ENCODE results near the gene PPM1A. TPM values are rescaled to one million over a fixed set of nuclear protein-coding genes. Genes with fewer than 3 reads are reported as not detected.
"Not testable (repeated sequence)": the region's sequence is repeated elsewhere in the genome, so short reads cannot be mapped to it uniquely, and the experiment has no call there.

Gene PPM1A
- total and polyA plus RNA-seq, 8 donors, result 49.4 to 60.2 (median 54.9) TPM

GRCh38 chr14:60317609-60318008 is 68.6 kb downstream of the PPM1A start:
- ATAC-seq, result no peak
- TF ChIP-seq CTCF (IDR thresholded peaks at IDR 0.05), result no peak
- DNase-seq, result no peak
- Histone ChIP-seq H3K4me3 (no peak overlapping the region), H3K4me1 (no peaks in the 10 kb centered on the region), H3K27me3 (peaks cover 0 to 20% of the 10 kb centered on the region in 2 donors), H3K27ac (no peak overlapping the region), H3K36me3 (no peaks in the 10 kb centered on the region), H3K9me3 (no peaks in the 10 kb centered on the region)
- intact Hi-C loops (cut with DNase I), result no loop called here

GRCh38 chr14:60320860-60321259 is 71.8 kb downstream of the PPM1A start:
- DNase-seq; ATAC-seq; H3K4me1 ChIP-seq; H3K9me3 ChIP-seq; H3K4me3 ChIP-seq; intact Hi-C loops (cut with DNase I); H3K27ac ChIP-seq; H3K36me3 ChIP-seq: not testable (repeated sequence)
- H3K27me3 ChIP-seq, result peaks cover 0 to 15% of the 10 kb centered on the region in 2 donors

DNA sequence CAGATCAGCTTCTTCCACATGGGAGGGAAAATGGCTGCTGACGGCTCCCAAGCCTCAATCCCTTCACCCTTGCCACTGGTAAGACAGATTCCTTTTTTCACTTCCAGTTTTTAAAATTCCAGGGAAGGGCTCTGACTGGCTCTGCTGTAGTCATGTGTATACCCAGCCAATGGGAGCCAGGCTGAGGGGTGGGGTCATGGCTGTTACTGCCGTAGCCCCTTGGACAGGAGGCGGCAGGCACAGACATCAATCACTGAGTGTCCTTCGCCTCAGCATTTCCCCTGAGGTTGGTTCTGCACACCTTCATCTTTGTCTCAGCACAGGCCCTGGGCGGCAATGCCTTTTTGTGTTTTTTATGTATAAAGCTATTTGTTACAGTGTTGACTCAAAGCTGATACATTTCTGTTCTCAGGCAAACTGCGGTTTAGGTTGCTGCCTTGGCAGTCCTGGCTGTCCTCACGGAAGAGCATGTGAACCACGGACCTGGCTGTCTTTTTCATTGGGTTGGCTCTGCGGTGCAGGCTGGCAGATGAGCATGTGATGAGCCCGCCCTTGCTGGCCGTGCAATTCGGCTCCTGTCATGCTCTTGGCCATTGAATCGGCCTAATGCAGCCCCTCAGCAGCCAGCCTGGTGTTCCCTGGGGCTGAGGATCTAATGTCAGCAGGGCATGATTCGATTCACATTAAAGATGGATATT is 74.3 kb downstream of the PPM1A start:
- DNase-seq (peak in 1 of 4 donors; percentile 59), ATAC-seq (no peak)
- no peak overlapping the region for H3K27ac ChIP-seq
- H3K4me1 ChIP-seq, result peaks cover 0 to 7% of the 10 kb centered on the region in 2 donors
- no peaks in the 10 kb centered on the region for H3K9me3 ChIP-seq
- peaks cover 16 to 33% of the 10 kb centered on the region in 2 donors for H3K27me3 ChIP-seq
- intact Hi-C loops (cut with DNase I), result no loop called here
- TF ChIP-seq CTCF (IDR thresholded peaks at IDR 0.05), result no peak
- H3K4me3 ChIP-seq, result no peak overlapping the region
- H3K36me3 ChIP-seq, result no peaks in the 10 kb centered on the region

GRCh38 chr14:60324837-60325236 is 75.8 kb downstream of the PPM1A start:
- ATAC-seq, result no peak
- intact Hi-C loops (cut with DNase I), result no loop called here
- Histone ChIP-seq H3K27ac (no peak overlapping the region), H3K4me3 (no peak overlapping the region), H3K36me3 (no peaks in the 10 kb centered on the region), H3K27me3 (peaks cover 19 to 42% of the 10 kb centered on the region in 2 donors), H3K4me1 (peaks cover 0 to 7% of the 10 kb centered on the region in 2 donors), H3K9me3 (no peaks in the 10 kb centered on the region)
- no peak for DNase-seq
- no peak for TF ChIP-seq CTCF (IDR thresholded peaks at IDR 0.05)

- ATAC-seq (no peak), DNase-seq (no peak)
- H3K27ac ChIP-seq, result no peak overlapping the region
- no peaks in the 10 kb centered on the region for H3K36me3 ChIP-seq
- no peaks in the 10 kb centered on the region for H3K9me3 ChIP-seq
- H3K27me3 ChIP-seq, result peaks cover 19 to 42% of the 10 kb centered on the region in 2 donors
- TF ChIP-seq CTCF (IDR thresholded peaks at IDR 0.05), result no peak
- no peak overlapping the region for H3K4me3 ChIP-seq
- peaks cover 0 to 7% of the 10 kb centered on the region in 2 donors for H3K4me1 ChIP-seq
- intact Hi-C loops (cut with DNase I), result no loop called here
Measured at GRCh38 chr14:60326274-60326673, 77.3 kb downstream of the PPM1A start.

Data from left lung (tissue), 10 donors.